ENCODE data around the gene SAE1.

Gene SAE1

GRCh38 chr19:47179653-47180310 is 49.1 kb downstream of the SAE1 start:
- no peak overlapping the region for H3K9ac ChIP-seq (ENCODE audit: low read length in 5 of 5)

GRCh38 chr19:47183601-47184000 is 53.0 kb downstream of the SAE1 start:
- no peaks in the 10 kb centered on the region for H3K27me3 ChIP-seq (ENCODE audit: control insufficient read depth in 5 of 5, insufficient read depth in 4 of 5, low read length in 5 of 5)
- H3K4me3 ChIP-seq (ENCODE audit: low read depth in 1 of 5, low read length in 5 of 5), result no peak overlapping the region
- no peak overlapping the region for H3K9ac ChIP-seq (ENCODE audit: low read length in 5 of 5)
- peaks cover 3 to 23% (median 9%) of the 10 kb centered on the region in 5 donors for H3K36me3 ChIP-seq (ENCODE audit: control insufficient read depth in 5 of 5, insufficient read depth in 5 of 5, low read length in 5 of 5)
- no peak overlapping the region for H3K27ac ChIP-seq (ENCODE audit: low read depth, low read length)
- H3K4me1 ChIP-seq (ENCODE audit: control insufficient read depth in 5 of 5, insufficient read depth in 5 of 5, low read length in 5 of 5), result peaks cover 0 to 11% (median 0%) of the 10 kb centered on the region in 5 donors
- no peaks in the 10 kb centered on the region for H3K9me3 ChIP-seq (ENCODE audit: control insufficient read depth in 5 of 5, low read length in 5 of 5)

More at GRCh38 chr19:47179653-47180310, 49.1 kb downstream of the SAE1 start:
- H3K9me3 ChIP-seq (ENCODE audit: control insufficient read depth in 5 of 5, low read length in 5 of 5), result no peaks in the 10 kb centered on the region
- H3K4me3 ChIP-seq (ENCODE audit: low read depth in 1 of 5, low read length in 5 of 5), result no peak overlapping the region
- peaks cover 7 to 31% (median 15%) of the 10 kb centered on the region in 5 donors for H3K4me1 ChIP-seq (ENCODE audit: control insufficient read depth in 5 of 5, insufficient read depth in 5 of 5, low read length in 5 of 5)
- H3K27me3 ChIP-seq (ENCODE audit: control insufficient read depth in 5 of 5, insufficient read depth in 4 of 5, low read length in 5 of 5), result no peaks in the 10 kb centered on the region
- H3K27ac ChIP-seq (ENCODE audit: low read depth, low read length), result no peak overlapping the region
- H3K36me3 ChIP-seq (ENCODE audit: control insufficient read depth in 5 of 5, insufficient read depth in 5 of 5, low read length in 5 of 5), result peaks cover 0 to 20% (median 6%) of the 10 kb centered on the region in 5 donors

- no peak overlapping the region for H3K4me3 ChIP-seq (ENCODE audit: low read depth in 1 of 5, low read length in 5 of 5)
- H3K9ac ChIP-seq (ENCODE audit: low read length in 5 of 5), result no peak overlapping the region
- peaks cover 0 to 26% (median 13%) of the 10 kb centered on the region in 5 donors for H3K4me1 ChIP-seq (ENCODE audit: control insufficient read depth in 5 of 5, insufficient read depth in 5 of 5, low read length in 5 of 5)
- peaks cover 0 to 22% (median 9%) of the 10 kb centered on the region in 5 donors for H3K36me3 ChIP-seq (ENCODE audit: control insufficient read depth in 5 of 5, insufficient read depth in 5 of 5, low read length in 5 of 5)
- no peaks in the 10 kb centered on the region for H3K27me3 ChIP-seq (ENCODE audit: control insufficient read depth in 5 of 5, insufficient read depth in 4 of 5, low read length in 5 of 5)
- no peaks in the 10 kb centered on the region for H3K9me3 ChIP-seq (ENCODE audit: control insufficient read depth in 5 of 5, low read length in 5 of 5)
- no peak overlapping the region for H3K27ac ChIP-seq (ENCODE audit: low read depth, low read length)
Observed at GRCh38 chr19:47186446-47187334, 56.1 kb downstream of the SAE1 start.

- Histone ChIP-seq H3K9ac (ENCODE audit: low read length in 5 of 5) (no peak overlapping the region), H3K36me3 (ENCODE audit: control insufficient read depth in 5 of 5, insufficient read depth in 5 of 5, low read length in 5 of 5) (peaks cover 0 to 22% (median 8%) of the 10 kb centered on the region in 5 donors), H3K4me1 (ENCODE audit: control insufficient read depth in 5 of 5, insufficient read depth in 5 of 5, low read length in 5 of 5) (peaks cover 0 to 22% (median 13%) of the 10 kb centered on the region in 5 donors), H3K4me3 (ENCODE audit: low read depth in 1 of 5, low read length in 5 of 5) (no peak overlapping the region), H3K27ac (ENCODE audit: low read depth, low read length) (no peak overlapping the region), H3K9me3 (ENCODE audit: control insufficient read depth in 5 of 5, low read length in 5 of 5) (no peaks in the 10 kb centered on the region), H3K27me3 (ENCODE audit: control insufficient read depth in 5 of 5, insufficient read depth in 4 of 5, low read length in 5 of 5) (no peaks in the 10 kb centered on the region)
Observed at GRCh38 chr19:47187335-47187655, 56.7 kb downstream of the SAE1 start.

- peaks cover 0 to 18% (median 11%) of the 10 kb centered on the region in 5 donors for H3K4me1 ChIP-seq (ENCODE audit: control insufficient read depth in 5 of 5, insufficient read depth in 5 of 5, low read length in 5 of 5)
- no peak overlapping the region for H3K27ac ChIP-seq (ENCODE audit: low read depth, low read length)
- H3K9ac ChIP-seq (ENCODE audit: low read length in 5 of 5), result no peak overlapping the region
- H3K4me3 ChIP-seq (ENCODE audit: low read depth in 1 of 5, low read length in 5 of 5), result no peak overlapping the region
- H3K27me3 ChIP-seq (ENCODE audit: control insufficient read depth in 5 of 5, insufficient read depth in 4 of 5, low read length in 5 of 5), result no peaks in the 10 kb centered on the region
- H3K36me3 ChIP-seq (ENCODE audit: control insufficient read depth in 5 of 5, insufficient read depth in 5 of 5, low read length in 5 of 5), result peaks cover 0 to 17% (median 3%) of the 10 kb centered on the region in 5 donors
- no peaks in the 10 kb centered on the region for H3K9me3 ChIP-seq (ENCODE audit: control insufficient read depth in 5 of 5, low read length in 5 of 5)
Observed at GRCh38 chr19:47187797-47188196, 57.2 kb downstream of the SAE1 start.

GRCh38 chr19:47188507-47189033 is 57.9 kb downstream of the SAE1 start:
- Histone ChIP-seq H3K4me3 (ENCODE audit: low read depth in 1 of 5, low read length in 5 of 5) (no peak overlapping the region), H3K9me3 (ENCODE audit: control insufficient read depth in 5 of 5, low read length in 5 of 5) (no peaks in the 10 kb centered on the region), H3K9ac (ENCODE audit: low read length in 5 of 5) (no peak overlapping the region), H3K36me3 (ENCODE audit: control insufficient read depth in 5 of 5, insufficient read depth in 5 of 5, low read length in 5 of 5) (peaks cover 0 to 15% (median 3%) of the 10 kb centered on the region in 5 donors), H3K27me3 (ENCODE audit: control insufficient read depth in 5 of 5, insufficient read depth in 4 of 5, low read length in 5 of 5) (no peaks in the 10 kb centered on the region), H3K4me1 (ENCODE audit: control insufficient read depth in 5 of 5, insufficient read depth in 5 of 5, low read length in 5 of 5) (peaks cover 0 to 15% (median 11%) of the 10 kb centered on the region in 5 donors), H3K27ac (ENCODE audit: low read depth, low read length) (no peak overlapping the region)

- peaks cover 0 to 16% (median 11%) of the 10 kb centered on the region in 5 donors for H3K4me1 ChIP-seq (ENCODE audit: control insufficient read depth in 5 of 5, insufficient read depth in 5 of 5, low read length in 5 of 5)
Observed at GRCh38 chr19:47190167-47190727, 59.6 kb downstream of the SAE1 start.

GRCh38 chr19:47195434-47195833 is 64.8 kb downstream of the SAE1 start:
- Histone ChIP-seq H3K4me1 (ENCODE audit: control insufficient read depth in 5 of 5, insufficient read depth in 5 of 5, low read length in 5 of 5) (peaks cover 0 to 12% (median 4%) of the 10 kb centered on the region in 5 donors), H3K27me3 (ENCODE audit: control insufficient read depth in 5 of 5, insufficient read depth in 4 of 5, low read length in 5 of 5) (no peaks in the 10 kb centered on the region), H3K9me3 (ENCODE audit: control insufficient read depth in 5 of 5, low read length in 5 of 5) (no peaks in the 10 kb centered on the region), H3K9ac (ENCODE audit: low read length in 5 of 5) (no peak overlapping the region), H3K36me3 (ENCODE audit: control insufficient read depth in 5 of 5, insufficient read depth in 5 of 5, low read length in 5 of 5) (peaks cover 10 to 33% (median 21%) of the 10 kb centered on the region in 5 donors), H3K4me3 (ENCODE audit: low read depth in 1 of 5, low read length in 5 of 5) (no peak overlapping the region), H3K27ac (ENCODE audit: low read depth, low read length) (no peak overlapping the region)

More at GRCh38 chr19:47190167-47190727, 59.6 kb downstream of the SAE1 start:
- peak overlapping the region in 2 of 5 donors; percentile 23 to 33 for H3K9ac ChIP-seq (ENCODE audit: low read length in 5 of 5)
- no peak overlapping the region for H3K4me3 ChIP-seq (ENCODE audit: low read depth in 1 of 5, low read length in 5 of 5)
- no peak overlapping the region for H3K27ac ChIP-seq (ENCODE audit: low read depth, low read length)
- H3K9me3 ChIP-seq (ENCODE audit: control insufficient read depth in 5 of 5, low read length in 5 of 5), result no peaks in the 10 kb centered on the region
- H3K36me3 ChIP-seq (ENCODE audit: control insufficient read depth in 5 of 5, insufficient read depth in 5 of 5, low read length in 5 of 5), result peaks cover 0 to 13% (median 3%) of the 10 kb centered on the region in 5 donors
- H3K27me3 ChIP-seq (ENCODE audit: control insufficient read depth in 5 of 5, insufficient read depth in 4 of 5, low read length in 5 of 5), result no peaks in the 10 kb centered on the region

- Histone ChIP-seq H3K9me3 (ENCODE audit: control insufficient read depth in 5 of 5, low read length in 5 of 5) (no peaks in the 10 kb centered on the region), H3K9ac (ENCODE audit: low read length in 5 of 5) (no peak overlapping the region), H3K4me1 (ENCODE audit: control insufficient read depth in 5 of 5, insufficient read depth in 5 of 5, low read length in 5 of 5) (peaks cover 0 to 4% (median 0%) of the 10 kb centered on the region in 5 donors), H3K4me3 (ENCODE audit: low read depth in 1 of 5, low read length in 5 of 5) (no peak overlapping the region), H3K27ac (ENCODE audit: low read depth, low read length) (no peak overlapping the region), H3K27me3 (ENCODE audit: control insufficient read depth in 5 of 5, insufficient read depth in 4 of 5, low read length in 5 of 5) (no peaks in the 10 kb centered on the region), H3K36me3 (ENCODE audit: control insufficient read depth in 5 of 5, insufficient read depth in 5 of 5, low read length in 5 of 5) (peaks cover 10 to 32% (median 21%) of the 10 kb centered on the region in 5 donors)
Observed at GRCh38 chr19:47197141-47197540, 66.5 kb downstream of the SAE1 start.

All from subcutaneous abdominal adipose tissue (tissue), 5 donors.